GM18508 (cell line): ENCODE results near the gene ASB18.

Source experiments
- ATAC-seq: cut with Tn5 transposase; IDR thresholded peaks from one replicate; pipeline ENCODE4 v1.9.1; 2021; ENCODE audit warnings: moderate number of reproducible peaks; ENCODE audit not compliant: insufficient read depth, unreplicated experiment

ASB18 gene

GRCh38 chr2:236164925-236165841 lies 99.0 kb downstream of the ASB18 start:
- ATAC-seq, result no peak

DNA sequence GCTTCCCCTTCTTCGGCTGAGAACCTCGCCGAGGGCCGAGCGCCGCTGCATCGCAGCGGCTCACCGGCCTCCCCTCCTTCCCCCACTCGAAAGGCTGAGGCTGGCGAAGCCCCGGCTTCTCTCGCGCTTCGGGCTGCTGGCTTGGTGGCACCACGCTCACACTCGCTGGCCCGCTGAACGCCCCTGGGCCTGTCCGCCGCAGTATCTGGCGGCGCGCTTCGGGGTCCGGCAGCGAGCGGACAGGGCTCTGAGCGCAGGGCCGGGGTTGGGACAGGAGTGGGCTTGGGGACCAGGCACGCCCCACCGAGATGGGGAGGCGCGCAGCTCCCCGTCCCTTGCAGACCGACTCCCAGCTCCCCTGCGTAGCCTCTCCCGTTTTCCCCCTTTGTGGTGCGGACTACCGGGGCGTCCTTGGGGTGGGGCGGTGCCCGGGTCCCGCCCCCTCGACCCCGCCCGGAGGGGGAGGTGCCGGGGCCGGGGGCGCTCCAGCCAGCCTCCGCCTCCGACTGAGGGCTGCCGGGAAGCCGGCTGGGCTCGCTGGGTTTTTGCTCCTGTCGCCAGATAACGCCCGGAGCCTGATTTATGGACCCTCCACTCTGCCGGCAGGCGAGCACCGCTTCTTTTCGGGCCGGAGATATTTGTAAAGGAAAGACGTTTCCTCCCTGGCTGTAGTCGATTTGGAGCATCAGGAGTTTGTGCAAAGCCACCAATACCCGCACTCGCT lies 99.8 kb downstream of the ASB18 start:
- ATAC-seq, result no peak

DNA sequence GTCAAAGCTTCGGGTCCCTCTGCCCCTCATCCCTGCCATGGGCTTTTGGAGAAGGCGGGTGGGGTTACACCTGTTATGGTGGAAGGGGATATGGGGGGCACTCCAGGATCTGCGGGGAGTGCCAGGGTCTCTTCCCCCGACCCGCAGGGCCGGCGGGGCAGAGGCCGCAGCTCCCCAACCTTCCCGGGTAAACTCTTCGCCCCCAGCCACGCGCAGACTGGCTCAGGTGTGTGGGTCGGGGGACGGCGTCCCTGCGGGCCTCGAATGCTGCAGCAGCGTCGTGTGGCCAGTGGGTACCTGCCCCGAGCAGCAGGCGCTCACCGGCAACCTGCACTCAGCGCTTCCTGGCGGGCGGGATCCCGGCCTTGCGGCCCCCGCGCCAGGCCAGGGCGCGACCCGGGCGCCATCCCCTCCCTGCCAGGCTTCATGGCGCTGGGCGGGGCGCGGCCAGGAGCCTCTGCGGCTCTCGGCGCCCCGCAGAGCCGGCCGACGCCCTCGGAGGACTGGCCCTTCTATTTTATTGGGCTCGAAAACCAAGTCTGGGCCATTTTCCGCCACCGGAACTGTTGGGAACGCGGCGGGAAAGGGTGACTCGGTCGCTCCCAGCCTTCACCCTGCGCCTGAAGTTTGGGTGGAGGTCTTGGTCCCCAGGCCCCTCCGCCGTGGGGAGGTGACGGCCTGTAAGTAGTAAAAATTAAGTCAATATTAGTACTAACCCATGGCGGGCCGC lies 100.6 kb downstream of the ASB18 start:
- ATAC-seq, result no peak

- no peak for ATAC-seq
Observed at GRCh38 chr2:236162882-236163470, 101.2 kb downstream of the ASB18 start.

GRCh38 chr2:236162031-236162845 lies 102.0 kb downstream of the ASB18 start:
- no peak for ATAC-seq

DNA sequence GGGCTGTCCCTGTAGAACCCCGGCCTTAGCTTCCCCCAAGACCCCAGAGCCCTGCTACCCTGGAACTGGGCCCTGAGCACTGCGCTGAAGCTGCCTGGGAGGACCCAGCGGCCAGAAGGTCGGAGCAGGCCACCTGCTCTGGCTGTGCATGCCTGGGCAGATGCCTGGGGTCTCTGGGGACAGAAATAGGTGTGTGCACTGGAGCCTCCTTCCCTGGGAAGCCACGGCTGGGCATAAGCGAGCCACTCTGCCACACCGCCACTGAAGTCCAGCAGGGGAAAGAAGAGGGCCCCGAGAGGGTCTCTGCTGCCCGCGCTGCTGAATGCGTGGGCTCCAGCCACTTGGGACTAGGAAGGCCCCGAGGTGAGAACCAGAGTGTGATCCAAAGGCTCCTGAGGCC lies 102.7 kb downstream of the ASB18 start:
- no peak for ATAC-seq

DNA sequence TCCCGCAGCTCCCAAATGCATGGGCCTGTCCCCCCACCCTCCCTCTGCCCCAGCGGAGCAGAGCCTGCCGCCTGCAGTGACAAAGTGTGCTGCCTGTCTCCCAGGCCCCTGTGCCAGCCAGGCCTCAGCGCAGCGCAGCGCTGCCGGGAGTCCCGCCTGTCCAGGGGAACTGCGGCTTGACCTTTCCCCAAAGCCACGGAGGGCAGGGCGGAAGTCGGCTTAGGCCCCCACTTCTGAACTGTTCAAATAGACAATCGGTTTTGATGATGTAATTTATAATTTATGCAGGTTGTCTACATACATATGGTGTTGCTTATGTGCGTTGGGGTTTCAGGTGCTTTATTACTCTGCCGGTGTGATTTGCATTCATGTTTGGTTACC lies 103.1 kb downstream of the ASB18 start:
- ATAC-seq, result no peak

DNA sequence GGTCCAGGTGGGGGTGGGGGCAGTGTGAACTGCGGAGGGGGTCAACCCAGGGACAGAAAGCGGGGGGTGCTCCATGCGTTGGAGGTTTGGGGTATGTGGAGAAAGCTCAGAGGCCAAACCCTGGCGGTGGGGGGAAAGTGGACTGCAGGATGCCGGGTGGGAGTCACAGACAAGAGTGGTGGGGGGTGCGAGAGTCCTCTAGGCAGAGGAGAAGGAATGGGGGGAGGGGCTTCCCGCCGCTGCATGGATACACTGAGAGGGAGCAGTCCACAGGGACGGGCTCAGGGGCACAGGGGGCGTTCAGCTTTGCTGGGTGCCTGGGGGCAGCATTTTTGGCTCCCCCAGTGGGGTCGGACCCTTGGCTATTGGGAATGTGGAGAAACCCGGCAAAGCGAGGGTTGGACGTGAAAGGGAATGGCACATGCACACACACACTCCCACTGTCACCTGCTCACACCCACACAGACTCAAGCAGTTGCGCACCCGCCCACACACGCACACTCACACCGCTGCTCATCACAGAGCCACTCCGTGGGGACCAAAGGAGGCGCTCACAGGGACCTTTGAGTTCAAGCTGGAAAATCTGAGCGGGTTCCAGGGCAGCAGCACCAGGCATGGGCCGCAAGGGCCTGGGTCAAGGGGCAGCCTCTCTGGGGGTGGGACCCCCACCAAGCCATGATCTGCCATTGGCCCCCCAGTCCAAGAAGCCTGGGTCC lies 103.7 kb downstream of the ASB18 start:
- ATAC-seq, result no peak

- ATAC-seq, result no peak
Observed at GRCh38 chr2:236159778-236160170, 104.4 kb downstream of the ASB18 start.

DNA sequence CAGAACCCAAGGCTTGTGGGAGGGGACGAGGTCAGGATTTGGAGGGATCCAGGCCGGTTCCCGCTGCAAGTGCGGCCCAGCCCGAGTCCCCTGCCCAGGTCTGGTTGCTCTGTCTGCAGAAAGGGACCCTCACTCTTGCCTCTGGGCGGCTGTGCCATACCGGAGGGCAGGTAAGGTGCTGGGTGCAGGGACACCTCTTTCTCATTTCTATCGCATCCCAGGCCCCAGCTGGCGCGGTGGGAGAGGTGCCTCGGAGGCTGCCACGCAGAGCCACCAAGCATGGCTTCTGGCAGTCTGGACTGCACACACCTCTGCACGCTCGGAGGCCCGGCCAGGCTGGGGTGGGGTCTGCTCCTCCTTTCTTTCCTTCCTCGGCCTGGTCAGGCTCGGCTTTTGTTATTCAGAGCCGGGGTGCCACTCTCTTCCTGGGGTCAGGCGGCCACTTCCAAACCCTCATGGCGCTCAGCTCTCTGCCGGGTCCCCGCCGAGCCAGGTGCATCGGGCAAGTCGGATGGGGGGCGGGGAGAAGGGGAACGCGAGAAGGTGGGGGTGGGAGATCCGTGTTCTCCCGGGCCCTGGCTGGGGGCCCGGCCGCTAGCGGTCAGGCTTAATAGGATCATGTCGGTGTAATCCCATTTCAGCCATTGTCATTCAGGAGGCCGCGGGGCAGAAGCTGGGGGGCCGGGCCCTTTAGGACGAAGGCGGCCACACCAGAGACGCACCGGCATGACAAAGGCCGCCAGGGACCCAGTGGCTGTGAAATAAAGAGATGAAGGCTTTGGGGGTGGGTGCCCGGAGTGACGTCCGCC lies 105.0 kb downstream of the ASB18 start:
- no peak for ATAC-seq

- no peak for ATAC-seq
Observed at GRCh38 chr2:236157815-236158498, 106.2 kb downstream of the ASB18 start.

DNA sequence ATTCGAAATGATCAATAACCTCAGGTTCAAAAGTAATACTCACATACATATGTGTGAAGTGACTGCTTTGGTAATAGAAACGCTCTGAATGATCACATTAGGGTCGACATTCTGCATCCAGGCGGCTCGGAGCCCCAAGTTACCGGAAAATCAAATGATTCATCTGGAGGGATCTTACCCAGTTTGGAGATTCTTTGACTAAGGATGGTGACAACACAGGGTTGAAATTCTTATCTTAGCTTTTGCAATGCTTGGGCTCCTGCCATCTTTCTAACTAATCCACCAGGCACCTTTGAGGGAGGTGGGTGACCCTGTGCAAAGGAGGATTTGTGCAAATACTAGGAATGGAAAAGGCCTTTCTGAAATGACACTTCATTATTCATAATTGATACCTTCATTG lies 106.8 kb downstream of the ASB18 start:
- no peak for ATAC-seq

GRCh38 chr2:236156860-236157194 lies 107.4 kb downstream of the ASB18 start:
- no peak for ATAC-seq

DNA sequence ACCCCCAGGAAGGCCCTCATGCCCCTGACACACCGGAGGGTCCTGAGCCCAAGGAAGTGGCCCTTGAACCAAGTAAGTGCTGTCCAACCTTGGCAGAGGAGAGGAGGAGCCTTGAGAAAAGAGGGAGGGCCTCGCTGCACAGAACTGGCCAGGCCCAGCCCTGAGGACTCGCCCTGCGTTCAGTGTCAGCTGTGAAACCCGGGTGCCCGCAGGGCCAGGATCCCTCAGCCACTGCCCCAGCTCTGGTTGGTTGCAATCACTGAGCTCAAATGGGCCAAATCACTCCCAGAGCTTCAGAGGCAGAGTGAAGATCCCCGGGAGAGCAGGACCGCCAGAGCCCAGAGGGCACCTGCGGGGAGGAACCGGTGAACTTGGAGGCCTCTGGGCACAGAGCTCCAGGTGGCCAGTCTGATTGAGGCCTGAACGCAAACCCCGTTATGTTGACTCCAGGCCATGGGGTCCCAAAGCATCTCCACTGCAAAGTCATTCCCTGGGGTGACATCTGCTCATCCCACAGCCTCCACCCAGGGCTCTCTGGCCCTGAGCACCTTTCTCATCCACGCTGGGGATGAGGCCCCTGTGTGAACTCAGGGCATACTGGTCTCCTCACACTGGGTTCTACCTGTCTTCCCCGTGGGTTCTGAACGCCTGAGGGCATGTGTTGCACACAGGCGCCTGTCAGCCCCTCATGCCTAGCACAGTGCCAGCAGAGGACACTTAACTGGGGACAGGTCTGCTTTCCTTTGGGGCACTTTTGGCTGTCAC lies 107.9 kb downstream of the ASB18 start:
- ATAC-seq, result no peak

DNA sequence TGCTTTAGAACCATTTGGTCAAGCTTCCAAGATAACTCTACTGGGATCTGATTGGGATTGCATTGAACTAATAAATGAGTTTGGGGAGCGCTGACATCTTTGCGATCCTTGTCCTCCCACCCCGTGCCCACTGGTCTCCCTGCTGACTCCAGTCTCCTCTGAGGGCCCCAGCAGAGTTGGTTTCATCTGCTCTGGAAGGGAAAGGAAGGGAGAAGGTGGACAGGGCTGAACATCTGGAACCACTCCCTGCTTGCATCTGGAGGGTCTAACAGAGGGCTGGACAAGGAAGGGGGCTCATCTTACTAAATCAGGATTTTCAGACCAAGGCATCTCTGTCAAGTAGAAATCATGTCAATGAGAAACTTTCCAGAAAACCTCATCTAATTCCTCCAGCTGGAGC lies 108.8 kb downstream of the ASB18 start:
- ATAC-seq, result no peak

GRCh38 chr2:236146436-236146835 lies 117.8 kb downstream of the ASB18 start:
- no peak for ATAC-seq

DNA sequence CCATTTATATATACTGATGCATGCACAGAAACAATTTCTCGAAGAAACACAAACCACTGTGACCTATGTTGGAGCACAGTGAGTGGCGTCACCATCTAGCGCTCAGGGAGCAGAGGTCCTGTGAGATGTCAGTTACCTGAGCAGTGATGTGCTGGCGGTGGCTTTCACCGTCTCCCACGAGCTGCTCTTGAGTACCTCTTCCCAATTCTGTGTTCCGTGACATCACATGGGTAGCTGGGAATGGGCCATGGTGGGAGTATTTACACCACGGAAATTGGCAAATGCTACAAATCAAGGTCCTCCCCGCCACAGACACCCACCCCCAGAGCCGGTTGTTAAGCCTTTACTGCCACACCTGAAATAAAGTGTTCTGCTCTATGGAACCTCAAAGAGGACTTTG lies 120.4 kb downstream of the ASB18 start:
- no peak for ATAC-seq
